ENCODE results near the gene BCL6.

DNA sequence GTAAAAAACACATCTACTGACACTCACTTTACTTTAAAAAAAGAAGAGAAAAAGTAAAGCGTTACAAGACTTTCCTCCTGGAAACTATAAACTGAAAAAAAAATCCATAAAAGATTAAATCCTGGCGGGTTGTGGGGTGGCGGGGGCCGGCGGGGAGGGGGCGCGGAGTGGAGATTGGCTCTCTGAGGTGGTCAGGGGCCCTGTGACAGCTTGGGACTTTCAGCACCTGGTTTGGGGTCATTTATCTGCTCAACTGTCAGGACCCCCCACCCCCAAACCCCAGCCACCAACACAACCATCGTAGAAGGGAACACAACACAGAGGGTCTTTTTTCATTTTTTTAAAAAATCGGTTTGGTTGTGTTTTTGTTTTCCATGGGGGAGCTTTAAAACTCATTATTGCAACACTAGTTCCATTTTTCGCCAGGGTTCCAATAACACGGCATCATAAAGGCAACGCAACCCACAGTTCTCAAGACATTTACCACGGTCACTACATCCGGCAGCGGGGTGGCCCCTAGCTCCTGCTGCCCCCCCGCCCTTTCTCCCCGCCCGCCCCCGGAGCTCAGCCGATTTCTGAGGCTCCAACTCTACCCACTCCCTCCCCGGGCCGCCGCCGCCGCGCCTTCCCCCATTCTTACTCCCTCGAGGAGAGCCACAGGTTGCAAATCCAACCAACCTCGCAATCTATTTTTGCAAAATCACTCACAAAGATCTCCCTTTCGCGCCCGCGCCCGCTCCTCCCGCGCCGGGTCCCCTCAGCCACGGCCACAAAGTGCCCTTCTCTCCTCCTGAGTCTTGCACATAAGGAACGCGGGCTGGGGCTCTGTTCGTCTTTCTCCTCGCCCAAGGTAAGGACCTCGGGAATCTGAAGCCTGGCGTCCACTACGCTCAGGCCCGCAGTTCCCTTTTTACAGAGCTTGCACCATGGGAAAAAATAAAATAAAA lies 1.8 kb downstream of the BCL6 start:
- TF ChIP-seq, protein P1, sequence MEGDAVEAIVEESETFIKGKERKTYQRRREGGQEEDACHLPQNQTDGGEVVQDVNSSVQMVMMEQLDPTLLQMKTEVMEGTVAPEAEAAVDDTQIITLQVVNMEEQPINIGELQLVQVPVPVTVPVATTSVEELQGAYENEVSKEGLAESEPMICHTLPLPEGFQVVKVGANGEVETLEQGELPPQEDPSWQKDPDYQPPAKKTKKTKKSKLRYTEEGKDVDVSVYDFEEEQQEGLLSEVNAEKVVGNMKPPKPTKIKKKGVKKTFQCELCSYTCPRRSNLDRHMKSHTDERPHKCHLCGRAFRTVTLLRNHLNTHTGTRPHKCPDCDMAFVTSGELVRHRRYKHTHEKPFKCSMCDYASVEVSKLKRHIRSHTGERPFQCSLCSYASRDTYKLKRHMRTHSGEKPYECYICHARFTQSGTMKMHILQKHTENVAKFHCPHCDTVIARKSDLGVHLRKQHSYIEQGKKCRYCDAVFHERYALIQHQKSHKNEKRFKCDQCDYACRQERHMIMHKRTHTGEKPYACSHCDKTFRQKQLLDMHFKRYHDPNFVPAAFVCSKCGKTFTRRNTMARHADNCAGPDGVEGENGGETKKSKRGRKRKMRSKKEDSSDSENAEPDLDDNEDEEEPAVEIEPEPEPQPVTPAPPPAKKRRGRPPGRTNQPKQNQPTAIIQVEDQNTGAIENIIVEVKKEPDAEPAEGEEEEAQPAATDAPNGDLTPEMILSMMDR (IDR thresholded peaks at IDR 0.05; ENCODE audit: low read depth, low read length, missing input control): no peak
- TF ChIP-seq, protein P2, sequence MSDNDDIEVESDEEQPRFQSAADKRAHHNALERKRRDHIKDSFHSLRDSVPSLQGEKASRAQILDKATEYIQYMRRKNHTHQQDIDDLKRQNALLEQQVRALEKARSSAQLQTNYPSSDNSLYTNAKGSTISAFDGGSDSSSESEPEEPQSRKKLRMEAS (IDR thresholded peaks at IDR 0.05): no peak
- TF ChIP-seq GABPA (IDR thresholded peaks at IDR 0.05 in 1 of 2, conservative IDR thresholded peaks at IDR 0.05 in 1 of 2) (no peak), TAF1 (conservative IDR thresholded peaks at IDR 0.05) (peak; percentile 22), NR2F2 (IDR thresholded peaks at IDR 0.05) (no peak)
- TF ChIP-seq, protein P3, sequence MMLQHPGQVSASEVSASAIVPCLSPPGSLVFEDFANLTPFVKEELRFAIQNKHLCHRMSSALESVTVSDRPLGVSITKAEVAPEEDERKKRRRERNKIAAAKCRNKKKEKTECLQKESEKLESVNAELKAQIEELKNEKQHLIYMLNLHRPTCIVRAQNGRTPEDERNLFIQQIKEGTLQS (IDR thresholded peaks at IDR 0.05): no peak

Measured in liver (tissue), 3 donors.